HL-60 (cell line): ENCODE results near the gene ADAD2.

Source experiments
- DNase-seq, 2 experiments: peaks; one replicate each; pipeline ENCODE4 v3.0.0-alpha.2; 2010 to 2020; ENCODE audit warnings: low read depth in 1 of 2, low spot score in 1 of 2
- H3K27ac ChIP-seq: fragments of 250-450 bp; sonication (Bioruptor Pico); replicated peaks from 2 replicates; pipeline ENCODE4 v1.5.1; 2020; ENCODE audit warnings: mild to moderate bottlenecking, moderate library complexity
- H3K27me3 ChIP-seq: fragments of 250-450 bp; sonication (Bioruptor Pico); 2 replicates; pipeline ENCODE4 v1.5.1; 2021; ENCODE audit warnings: mild to moderate bottlenecking, moderate library complexity; ENCODE audit not compliant: insufficient read depth, poor library complexity, severe bottlenecking
- H3K4me3 ChIP-seq: replicated peaks from 2 replicates; pipeline ENCODE4 v1.5.1; 2011; ENCODE audit warnings: mild to moderate bottlenecking, control low read depth, low read length; ENCODE audit not compliant: insufficient read depth
- GABPA ChIP-seq: IDR thresholded peaks from 2 replicates; pipeline ENCODE4 v1.6.1; 2012; ENCODE audit warnings: low read depth
- POLR2AphosphoS5 ChIP-seq: IDR thresholded peaks from 2 replicates; pipeline ENCODE4 v1.6.1; 2012; ENCODE audit warnings: low read depth
- SPI1 ChIP-seq: IDR thresholded peaks from 2 replicates; pipeline ENCODE4 v1.6.1; 2012; ENCODE audit warnings: low read depth, mild to moderate bottlenecking, borderline replicate concordance
- TF ChIP-seq, protein P1 (sequence below): IDR thresholded peaks from one replicate; pipeline ENCODE4 v1.5.1; 2011; ENCODE audit warnings: low read length, control low read depth, inconsistent platforms; ENCODE audit not compliant: insufficient read depth
- TF ChIP-seq, protein P2 (sequence below): IDR thresholded peaks from 2 replicates; pipeline ENCODE4 v1.6.1; 2012; ENCODE audit warnings: low read depth; ENCODE audit not compliant: insufficient replicate concordance

Gene ADAD2

DNA sequence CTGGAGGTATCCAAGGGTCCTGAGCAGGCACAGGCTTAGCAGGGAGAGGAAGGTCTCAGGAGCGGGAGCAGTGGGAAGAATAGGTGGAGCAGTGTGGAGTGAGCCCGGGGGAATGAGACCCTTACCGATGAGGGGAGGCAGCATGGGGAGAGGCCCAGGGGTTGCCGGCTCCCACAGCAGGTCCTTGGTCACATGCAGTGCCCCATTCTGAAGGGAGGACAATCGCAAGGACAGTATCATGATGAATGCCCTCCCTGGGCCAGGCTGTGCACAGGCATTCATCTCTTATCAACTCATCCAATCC lies 7.4 kb upstream of the ADAD2 start:
- Histone ChIP-seq H3K27me3 (no peaks in the 10 kb centered on the region), H3K4me3 (no peak overlapping the region), H3K27ac (no peak overlapping the region)
- TF ChIP-seq, protein P1, sequence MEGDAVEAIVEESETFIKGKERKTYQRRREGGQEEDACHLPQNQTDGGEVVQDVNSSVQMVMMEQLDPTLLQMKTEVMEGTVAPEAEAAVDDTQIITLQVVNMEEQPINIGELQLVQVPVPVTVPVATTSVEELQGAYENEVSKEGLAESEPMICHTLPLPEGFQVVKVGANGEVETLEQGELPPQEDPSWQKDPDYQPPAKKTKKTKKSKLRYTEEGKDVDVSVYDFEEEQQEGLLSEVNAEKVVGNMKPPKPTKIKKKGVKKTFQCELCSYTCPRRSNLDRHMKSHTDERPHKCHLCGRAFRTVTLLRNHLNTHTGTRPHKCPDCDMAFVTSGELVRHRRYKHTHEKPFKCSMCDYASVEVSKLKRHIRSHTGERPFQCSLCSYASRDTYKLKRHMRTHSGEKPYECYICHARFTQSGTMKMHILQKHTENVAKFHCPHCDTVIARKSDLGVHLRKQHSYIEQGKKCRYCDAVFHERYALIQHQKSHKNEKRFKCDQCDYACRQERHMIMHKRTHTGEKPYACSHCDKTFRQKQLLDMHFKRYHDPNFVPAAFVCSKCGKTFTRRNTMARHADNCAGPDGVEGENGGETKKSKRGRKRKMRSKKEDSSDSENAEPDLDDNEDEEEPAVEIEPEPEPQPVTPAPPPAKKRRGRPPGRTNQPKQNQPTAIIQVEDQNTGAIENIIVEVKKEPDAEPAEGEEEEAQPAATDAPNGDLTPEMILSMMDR: no peak
- TF ChIP-seq GABPA: no peak
- TF ChIP-seq POLR2AphosphoS5: no peak
- TF ChIP-seq SPI1: no peak
- TF ChIP-seq, protein P2, sequence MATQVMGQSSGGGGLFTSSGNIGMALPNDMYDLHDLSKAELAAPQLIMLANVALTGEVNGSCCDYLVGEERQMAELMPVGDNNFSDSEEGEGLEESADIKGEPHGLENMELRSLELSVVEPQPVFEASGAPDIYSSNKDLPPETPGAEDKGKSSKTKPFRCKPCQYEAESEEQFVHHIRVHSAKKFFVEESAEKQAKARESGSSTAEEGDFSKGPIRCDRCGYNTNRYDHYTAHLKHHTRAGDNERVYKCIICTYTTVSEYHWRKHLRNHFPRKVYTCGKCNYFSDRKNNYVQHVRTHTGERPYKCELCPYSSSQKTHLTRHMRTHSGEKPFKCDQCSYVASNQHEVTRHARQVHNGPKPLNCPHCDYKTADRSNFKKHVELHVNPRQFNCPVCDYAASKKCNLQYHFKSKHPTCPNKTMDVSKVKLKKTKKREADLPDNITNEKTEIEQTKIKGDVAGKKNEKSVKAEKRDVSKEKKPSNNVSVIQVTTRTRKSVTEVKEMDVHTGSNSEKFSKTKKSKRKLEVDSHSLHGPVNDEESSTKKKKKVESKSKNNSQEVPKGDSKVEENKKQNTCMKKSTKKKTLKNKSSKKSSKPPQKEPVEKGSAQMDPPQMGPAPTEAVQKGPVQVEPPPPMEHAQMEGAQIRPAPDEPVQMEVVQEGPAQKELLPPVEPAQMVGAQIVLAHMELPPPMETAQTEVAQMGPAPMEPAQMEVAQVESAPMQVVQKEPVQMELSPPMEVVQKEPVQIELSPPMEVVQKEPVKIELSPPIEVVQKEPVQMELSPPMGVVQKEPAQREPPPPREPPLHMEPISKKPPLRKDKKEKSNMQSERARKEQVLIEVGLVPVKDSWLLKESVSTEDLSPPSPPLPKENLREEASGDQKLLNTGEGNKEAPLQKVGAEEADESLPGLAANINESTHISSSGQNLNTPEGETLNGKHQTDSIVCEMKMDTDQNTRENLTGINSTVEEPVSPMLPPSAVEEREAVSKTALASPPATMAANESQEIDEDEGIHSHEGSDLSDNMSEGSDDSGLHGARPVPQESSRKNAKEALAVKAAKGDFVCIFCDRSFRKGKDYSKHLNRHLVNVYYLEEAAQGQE: no peak
- DNase-seq: no peak

DNA sequence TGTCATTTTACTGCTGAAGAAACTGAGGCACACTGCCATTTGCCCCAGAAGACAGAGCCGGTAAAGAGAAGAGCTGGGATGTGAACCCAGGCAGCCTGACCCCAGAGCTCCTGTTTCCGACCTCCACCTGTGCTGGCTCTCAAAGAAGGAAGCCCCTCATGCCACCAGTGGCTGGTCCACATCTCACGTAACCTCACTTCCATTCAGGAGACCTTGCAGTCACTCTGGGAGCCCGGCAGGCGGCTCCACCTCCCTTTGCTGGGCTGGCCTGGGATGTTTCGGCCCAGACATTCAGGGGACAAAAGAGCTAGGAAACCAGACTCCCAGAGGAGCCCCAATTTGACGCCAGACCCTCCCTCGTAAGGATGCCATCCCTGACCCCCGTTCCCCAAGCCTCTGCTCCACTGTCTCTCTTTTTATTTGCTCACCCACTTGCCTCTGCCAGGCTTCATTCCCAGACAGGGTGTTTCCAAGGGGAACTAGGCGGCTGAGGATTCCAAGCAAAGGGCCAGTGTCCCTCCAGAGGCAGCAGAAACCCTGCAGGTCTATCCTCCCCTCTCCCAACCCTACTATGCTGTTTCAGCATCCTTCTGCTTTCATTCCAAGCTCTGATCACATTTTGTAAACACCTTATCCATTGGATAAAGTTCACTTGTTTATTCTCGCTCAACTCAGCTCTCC lies 6.9 kb upstream of the ADAD2 start:
- no peak for DNase-seq
- Histone ChIP-seq H3K27me3 (no peaks in the 10 kb centered on the region), H3K4me3 (no peak overlapping the region), H3K27ac (no peak overlapping the region)
- TF ChIP-seq, protein P1: no peak
- TF ChIP-seq SPI1 (no peak), GABPA (no peak)

DNA sequence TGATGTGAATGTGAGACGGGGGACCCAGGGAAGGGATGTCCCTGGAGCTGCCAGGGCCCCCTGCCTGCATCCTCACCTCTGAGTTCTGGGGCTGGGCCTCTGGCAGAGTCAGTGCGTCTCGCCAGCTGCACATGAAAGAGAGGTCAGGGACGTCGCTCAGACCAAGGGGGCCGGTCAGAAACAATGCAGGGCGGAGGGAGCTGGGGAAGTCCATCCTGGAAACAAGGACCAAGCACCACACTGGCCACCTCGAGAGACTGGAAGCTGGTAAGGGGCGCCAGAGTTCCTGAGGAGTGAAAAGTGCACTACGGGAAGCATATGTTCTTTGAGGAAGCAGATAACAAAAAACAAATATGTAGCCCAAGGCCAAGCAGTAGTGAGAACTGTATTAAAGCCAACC lies 6.2 kb upstream of the ADAD2 start:
- H3K4me3 ChIP-seq: no peak overlapping the region
- no peak for DNase-seq
- no peaks in the 10 kb centered on the region for H3K27me3 ChIP-seq
- H3K27ac ChIP-seq: no peak overlapping the region
- no peak for TF ChIP-seq SPI1
- no peak for TF ChIP-seq POLR2AphosphoS5
- TF ChIP-seq, protein P2: no peak
- TF ChIP-seq, protein P1: no peak
- TF ChIP-seq GABPA: no peak
